BJ (cell line): ENCODE data around the gene SLC39A11. TPM values are rescaled to one million over a fixed set of nuclear protein-coding genes. Genes with fewer than 3 reads are reported as not detected.

ENCODE experiments used
- CTCF ChIA-PET: fragments of 350-600 bp; formaldehyde crosslinking; extraction: SDS; loops from one replicate; lab custom pipeline; 2021; ENCODE audit warnings: antibody characterized with exemption, inconsistent platforms; lab: Yijun Ruan, JAX
- POLR2A ChIA-PET: fragments of 300-600 bp; sonication (Branson Sonifier 250); formaldehyde crosslinking; extraction: SDS; loops from one replicate; lab custom pipeline; 2021; ENCODE audit warnings: antibody characterized with exemption; lab: Charles Lee
- DNase-seq: peaks from one replicate; pipeline ENCODE4 v3.0.0-alpha.2; 2011; ENCODE audit warnings: low read depth
- H3K27me3 ChIP-seq: 2 replicates; pipeline ENCODE4 v1.6.0; 2011; ENCODE audit warnings: low read length; ENCODE audit not compliant: control insufficient read depth, insufficient read depth
- H3K36me3 ChIP-seq: 2 replicates; pipeline ENCODE4 v1.5.1; 2011; ENCODE audit warnings: low read length; ENCODE audit not compliant: control insufficient read depth, insufficient read depth
- H3K4me3 ChIP-seq: 2 replicates; pipeline ENCODE4 v1.5.1; 2011; ENCODE audit warnings: low read depth, mild to moderate bottlenecking, control low read depth, low read length
- CTCF ChIP-seq: IDR thresholded peaks from 2 replicates; pipeline ENCODE4 v1.5.1; 2011; ENCODE audit warnings: low read depth, mild to moderate bottlenecking, control low read depth, inconsistent platforms, low read length, moderate library complexity; ENCODE audit not compliant: insufficient read depth
- polyA plus RNA-seq: library from polyadenylated mRNA; depleted of rRNA; stranded (reverse); fragments of >200 nt; gene quantifications from 2 replicates; pipeline ENCODE4 v1.2.3, GENCODE V29; 2011

Gene SLC39A11
- polyA plus RNA-seq, 1 experiment: 20.9 TPM

- 0 out of 2 replicates have a peak, but pooled peaks have one; percentile 1 for TF ChIP-seq CTCF
- Histone ChIP-seq H3K36me3 (no peaks in the 10 kb centered on the region), H3K4me3 (no peak overlapping the region), H3K27me3 (no peaks in the 10 kb centered on the region)
- ChIA-PET CTCF (interaction anchor here (0.6 to 0.7 kb wide), 2 partner anchors 11 to 98 kb away, joined by 3 read pairs; no protein-coding TSS in a partner anchor), POLR2A (no interaction called here)
- DNase-seq: no peak
Observed at GRCh38 chr17:72657467-72658317, 434.8 kb downstream of the SLC39A11 start.

DNA sequence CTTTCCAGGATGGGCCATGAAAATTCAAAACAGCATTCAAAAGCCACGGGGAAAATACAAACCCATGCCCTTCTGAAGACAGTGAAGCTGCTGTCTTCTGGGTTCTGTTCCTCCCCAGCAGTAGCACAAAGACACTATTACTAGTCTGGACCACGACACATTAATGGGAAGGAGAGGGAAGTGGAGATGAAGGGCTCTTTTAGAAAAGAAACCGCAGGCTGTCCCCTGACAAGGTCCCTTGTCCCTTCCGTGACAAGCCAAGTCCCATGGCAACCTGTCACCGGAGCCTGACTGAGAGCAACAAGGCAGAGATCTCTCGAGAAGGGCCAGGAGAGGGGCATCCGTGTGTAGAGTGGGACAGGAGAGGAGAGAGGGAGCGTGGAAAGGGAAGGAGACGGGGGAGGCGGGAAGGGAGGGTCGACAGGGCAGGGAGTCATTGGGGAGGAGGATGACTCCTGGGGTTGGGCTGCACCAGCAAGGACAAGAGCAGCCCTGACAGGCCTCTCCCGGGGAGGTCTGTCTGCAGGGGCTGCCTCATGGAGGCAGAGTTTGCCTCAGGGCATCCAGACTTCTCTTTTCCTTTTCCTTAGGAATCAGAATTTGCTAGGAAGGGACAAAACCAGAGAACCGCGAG is 436.2 kb downstream of the SLC39A11 start:
- no peaks in the 10 kb centered on the region for H3K36me3 ChIP-seq
- no peaks in the 10 kb centered on the region for H3K27me3 ChIP-seq
- DNase-seq: no peak
- TF ChIP-seq CTCF: no peak
- ChIA-PET POLR2A (no interaction called here), CTCF (interaction anchor here (0.8 to 1.3 kb wide), 2 partner anchors 9 to 97 kb away, joined by 4 read pairs; no protein-coding TSS in a partner anchor)
- H3K4me3 ChIP-seq: no peak overlapping the region

- Histone ChIP-seq H3K36me3 (no peaks in the 10 kb centered on the region), H3K27me3 (no peaks in the 10 kb centered on the region), H3K4me3 (no peak overlapping the region)
- TF ChIP-seq CTCF: no peak
- ChIA-PET POLR2A (no interaction called here), CTCF (no interaction called here)
- no peak for DNase-seq
Observed at GRCh38 chr17:72654706-72655105, 437.8 kb downstream of the SLC39A11 start.

DNA sequence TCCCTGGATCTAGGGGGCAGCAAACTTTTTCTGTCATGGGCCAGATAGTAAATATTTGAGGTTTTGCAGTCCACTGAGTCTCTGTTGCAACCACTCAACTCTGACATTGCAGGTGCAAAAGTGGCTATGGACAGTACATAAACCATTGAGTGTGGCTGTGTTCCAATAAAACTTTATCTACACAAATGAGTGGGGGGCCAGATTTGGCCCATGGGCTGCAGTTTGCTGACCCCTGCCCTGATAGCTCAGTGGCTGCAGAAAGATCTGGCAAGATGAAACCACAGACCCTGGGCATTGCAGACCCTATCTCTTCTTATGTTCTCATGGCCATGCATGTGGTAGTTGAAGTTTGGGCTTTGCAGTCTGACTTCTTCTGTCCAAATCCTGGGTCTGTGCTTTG is 440.5 kb downstream of the SLC39A11 start:
- TF ChIP-seq CTCF: no peak
- ChIA-PET POLR2A (no interaction called here), CTCF (interaction anchor here (0.6 to 0.9 kb wide), 3 partner anchors 50 to 529 kb away, joined by 3 to 5 read pairs (median 3); no protein-coding TSS in a partner anchor)
- Histone ChIP-seq H3K27me3 (no peaks in the 10 kb centered on the region), H3K36me3 (no peaks in the 10 kb centered on the region), H3K4me3 (no peak overlapping the region)
- no peak for DNase-seq

DNA sequence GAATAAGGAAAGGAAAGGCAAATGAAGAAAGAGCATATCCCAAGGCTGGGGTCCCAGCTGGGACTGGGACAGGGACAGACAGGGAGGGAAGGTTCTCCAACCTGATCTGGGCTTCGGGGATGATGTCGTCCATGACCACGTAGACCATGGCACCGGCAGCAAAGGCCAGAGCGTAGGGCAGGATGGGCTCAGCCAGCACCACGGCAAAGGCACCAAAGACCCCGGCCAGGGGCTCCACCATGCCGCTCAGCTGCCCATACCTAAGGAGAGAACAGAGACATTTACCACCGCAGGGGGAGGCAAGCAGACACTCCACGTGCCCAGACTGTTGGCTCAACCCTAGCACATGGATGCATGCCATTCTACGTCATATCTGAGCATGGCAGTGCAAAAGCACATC is 443.8 kb downstream of the SLC39A11 start:
- Histone ChIP-seq H3K36me3 (no peaks in the 10 kb centered on the region), H3K4me3 (no peak overlapping the region), H3K27me3 (no peaks in the 10 kb centered on the region)
- TF ChIP-seq CTCF: no peak
- DNase-seq: no peak
- POLR2A ChIA-PET: no interaction called here
- CTCF ChIA-PET: no interaction called here
